Transverse colon (tissue), 4 donors: ENCODE data around the gene GFAP. TPM values are rescaled to one million over a fixed set of nuclear protein-coding genes. Genes with fewer than 3 reads are reported as not detected.
A peak's percentile ranks its signal among the peaks of the same experiment; 100 is the strongest.

Source experiments
- DNase-seq: peaks from one replicate; pipeline ENCODE4 v3.0.0-alpha.2; 2019
- H3K27ac ChIP-seq, 4 donors: fragments of 200-600 bp; sonication (generic); 2 replicates each; pipeline ENCODE4 v1.5.1; 2016 to 2018; ENCODE audit warnings: inconsistent platforms in 4 of 4
- H3K27me3 ChIP-seq: fragments of 200-600 bp; sonication (generic); 2 replicates; pipeline ENCODE4 v1.5.1; 2017; ENCODE audit warnings: inconsistent platforms
- H3K36me3 ChIP-seq, 4 donors: fragments of 200-600 bp; sonication (generic); 2 replicates each; pipeline ENCODE4 v1.5.1; 2017 to 2019; ENCODE audit warnings: inconsistent platforms in 4 of 4
- H3K4me1 ChIP-seq, 4 donors: fragments of 200-600 bp; sonication (generic); 2 replicates each; pipeline ENCODE4 v1.5.1; 2017 to 2020; ENCODE audit warnings: inconsistent platforms in 4 of 4
- H3K4me3 ChIP-seq, 4 donors: fragments of 200-600 bp; sonication (generic); 1 replicate in 1 of 4; 2 replicates in 3 of 4; pipeline versions ENCODE4 v1.5.1 to v1.6.1; 2017 to 2019; ENCODE audit warnings: inconsistent platforms in 4 of 4
- H3K9me3 ChIP-seq, 2 donors: fragments of 200-600 bp; sonication (generic); 2 replicates each; pipeline ENCODE4 v1.5.1; 2017 to 2019; ENCODE audit warnings: inconsistent platforms in 2 of 2
- EP300 ChIP-seq: sonication (generic); formaldehyde crosslinking; IDR thresholded peaks from one replicate; pipeline ENCODE4 v1.6.1; 2017; ENCODE audit warnings: antibody characterized with exemption, low read depth
- POLR2A ChIP-seq: fragments of 450-650 bp; IDR thresholded peaks from one replicate; pipeline ENCODE4 v1.6.1; 2016; ENCODE audit warnings: antibody characterized with exemption, mild to moderate bottlenecking, moderate library complexity
- POLR2AphosphoS5 ChIP-seq, 3 donors: sonication (generic); formaldehyde crosslinking; IDR thresholded peaks; one replicate each; pipeline ENCODE4 v1.6.1; 2016; ENCODE audit warnings: antibody characterized with exemption in 3 of 3
- WGBS, 2 donors: methylation state at CpG; one replicate each; pipeline ENCODE4 v1.1.5; 2018; ENCODE audit warnings: low coverage in 1 of 2; 5-methylcytosine and 5-hydroxymethylcytosine counted together
- in situ Hi-C, 4 donors: fragments of 200-750 bp; cut with MboI; loops; one replicate each; pipeline versions ENCODE4 v1.15.0 to v1.15.1; 2017; ENCODE audit warnings: low sequenced_read_pairs in 3 of 4, low pct_ligation_motif_present in 1 of 4, low pct_unique_long_range_greater_than_20kb in 1 of 4
- intact Hi-C: fragments of 100-400 bp; cut with DNase I; formaldehyde crosslinking; loops from one replicate; pipeline ENCODE4 v1.15.1; 2023; ENCODE audit warnings: low total_unique reads
- total RNA-seq, 4 donors: library from RNA; depleted of rRNA; stranded (reverse); fragments of >200 nt; gene quantifications; one replicate each; pipeline ENCODE4 v1.1.0, GENCODE V29; 2016
- TF ChIP-seq, protein P1 (sequence below), 5 experiments: fragments of 200-600 bp in 3 of 5; fragments of 450-650 bp in 2 of 5; sonication (generic) in 3 of 5; IDR thresholded peaks; 1 replicate in 2 of 5; 2 replicates in 3 of 5; pipeline ENCODE4 v1.5.1; 2016 to 2017; ENCODE audit warnings: antibody characterized with exemption in 5 of 5, inconsistent platforms in 3 of 5, mild to moderate bottlenecking in 2 of 5, moderate library complexity in 1 of 5

Gene GFAP
- total RNA-seq, 4 donors from 2014 or later = 0.68 TPM; not detected in 3

DNA sequence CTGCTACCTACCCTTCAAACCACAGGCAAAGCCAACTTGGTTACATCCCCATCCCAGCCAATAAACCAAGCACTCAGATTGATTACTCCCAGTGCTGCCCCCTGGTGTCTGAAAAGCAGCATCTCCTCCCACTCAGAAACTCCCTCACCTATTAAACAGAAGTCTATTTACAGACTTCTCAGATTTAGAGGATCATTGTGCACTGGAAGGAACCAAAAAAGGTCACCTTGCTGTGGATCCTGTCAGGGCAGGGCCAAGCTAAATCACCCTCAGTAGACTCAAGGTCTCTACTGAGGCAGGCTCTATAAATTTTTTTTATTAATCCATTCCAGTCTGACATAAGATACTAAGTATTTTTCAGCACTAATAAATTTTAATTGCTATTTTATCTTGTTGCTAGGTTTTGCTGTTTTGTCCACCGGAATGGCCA, 50.1 kb downstream of the GFAP start:
- Histone ChIP-seq H3K9me3 (no peaks in the 10 kb centered on the region), H3K36me3 (peaks cover 0 to 24% (median 7%) of the 10 kb centered on the region in 4 donors), H3K27ac (peak overlapping the region; percentile 8 to 81 (median 72)), H3K4me1 (peaks cover 0 to 5% (median 4%) of the 10 kb centered on the region in 4 donors), H3K4me3 (no peak overlapping the region), H3K27me3 (no peaks in the 10 kb centered on the region)
- peak; percentile 69 for DNase-seq
- in situ Hi-C loops (loop anchor here in 3 of 4 donors (5.0 to 10.0 kb wide), 2 partner anchors 80 to 83 kb away; no protein-coding TSS in a partner anchor), intact Hi-C loops (loop anchor here (5.0 kb wide), 1 partner anchor 83 kb away; no protein-coding TSS in a partner anchor)
- TF ChIP-seq EP300 (peak; percentile 16), POLR2A (no peak), POLR2AphosphoS5 (IDR thresholded peaks at IDR 0.05) (peak; percentile 27 to 51 (median 29))
- TF ChIP-seq, protein P1, sequence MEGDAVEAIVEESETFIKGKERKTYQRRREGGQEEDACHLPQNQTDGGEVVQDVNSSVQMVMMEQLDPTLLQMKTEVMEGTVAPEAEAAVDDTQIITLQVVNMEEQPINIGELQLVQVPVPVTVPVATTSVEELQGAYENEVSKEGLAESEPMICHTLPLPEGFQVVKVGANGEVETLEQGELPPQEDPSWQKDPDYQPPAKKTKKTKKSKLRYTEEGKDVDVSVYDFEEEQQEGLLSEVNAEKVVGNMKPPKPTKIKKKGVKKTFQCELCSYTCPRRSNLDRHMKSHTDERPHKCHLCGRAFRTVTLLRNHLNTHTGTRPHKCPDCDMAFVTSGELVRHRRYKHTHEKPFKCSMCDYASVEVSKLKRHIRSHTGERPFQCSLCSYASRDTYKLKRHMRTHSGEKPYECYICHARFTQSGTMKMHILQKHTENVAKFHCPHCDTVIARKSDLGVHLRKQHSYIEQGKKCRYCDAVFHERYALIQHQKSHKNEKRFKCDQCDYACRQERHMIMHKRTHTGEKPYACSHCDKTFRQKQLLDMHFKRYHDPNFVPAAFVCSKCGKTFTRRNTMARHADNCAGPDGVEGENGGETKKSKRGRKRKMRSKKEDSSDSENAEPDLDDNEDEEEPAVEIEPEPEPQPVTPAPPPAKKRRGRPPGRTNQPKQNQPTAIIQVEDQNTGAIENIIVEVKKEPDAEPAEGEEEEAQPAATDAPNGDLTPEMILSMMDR (IDR thresholded peaks at IDR 0.05) = peak; percentile 84 to 92 (median 89)
- 22 to 42% methylated on average over 1 of the region's 1 CpG for WGBS, 2 donors

DNA sequence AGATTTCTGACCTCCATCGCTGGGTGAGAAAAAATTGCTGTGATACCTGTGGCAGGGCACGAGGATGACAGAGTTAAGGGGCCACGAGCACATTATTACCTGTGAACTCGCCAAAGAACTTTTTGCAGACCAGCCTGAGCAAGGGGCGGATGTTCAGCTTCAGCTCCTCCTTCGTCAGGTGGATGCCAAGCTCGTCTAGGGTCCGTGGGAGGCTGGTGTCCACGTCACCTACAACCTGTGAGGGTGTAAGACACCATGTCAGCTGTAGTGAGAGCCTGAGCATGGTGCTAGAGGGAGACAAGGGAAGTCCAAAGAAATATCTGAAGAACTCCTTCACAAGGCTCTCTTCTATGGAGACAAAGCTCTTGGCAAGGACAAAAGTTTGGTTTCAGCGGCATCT, 50.5 kb downstream of the GFAP start:
- Histone ChIP-seq H3K36me3 (peaks cover 0 to 24% (median 9%) of the 10 kb centered on the region in 4 donors), H3K9me3 (no peaks in the 10 kb centered on the region), H3K4me1 (peaks cover 0 to 5% (median 4%) of the 10 kb centered on the region in 4 donors), H3K4me3 (no peak overlapping the region), H3K27me3 (no peaks in the 10 kb centered on the region), H3K27ac (peak overlapping the region; percentile 8 to 81 (median 72))
- no peak for DNase-seq
- intact Hi-C loops = loop anchor here (5.0 kb wide), 1 partner anchor 83 kb away; no protein-coding TSS in a partner anchor
- TF ChIP-seq EP300 = no peak
- TF ChIP-seq, protein P1 (IDR thresholded peaks at IDR 0.05) = no peak
- no peak for TF ChIP-seq POLR2A
- in situ Hi-C loops = loop anchor here (5.0 to 10.0 kb wide), 2 partner anchors 80 to 83 kb away; no protein-coding TSS in a partner anchor
- WGBS, 2 donors = 73 to 90% methylated on average over 2 to 10 of the region's 10 CpGs

DNA sequence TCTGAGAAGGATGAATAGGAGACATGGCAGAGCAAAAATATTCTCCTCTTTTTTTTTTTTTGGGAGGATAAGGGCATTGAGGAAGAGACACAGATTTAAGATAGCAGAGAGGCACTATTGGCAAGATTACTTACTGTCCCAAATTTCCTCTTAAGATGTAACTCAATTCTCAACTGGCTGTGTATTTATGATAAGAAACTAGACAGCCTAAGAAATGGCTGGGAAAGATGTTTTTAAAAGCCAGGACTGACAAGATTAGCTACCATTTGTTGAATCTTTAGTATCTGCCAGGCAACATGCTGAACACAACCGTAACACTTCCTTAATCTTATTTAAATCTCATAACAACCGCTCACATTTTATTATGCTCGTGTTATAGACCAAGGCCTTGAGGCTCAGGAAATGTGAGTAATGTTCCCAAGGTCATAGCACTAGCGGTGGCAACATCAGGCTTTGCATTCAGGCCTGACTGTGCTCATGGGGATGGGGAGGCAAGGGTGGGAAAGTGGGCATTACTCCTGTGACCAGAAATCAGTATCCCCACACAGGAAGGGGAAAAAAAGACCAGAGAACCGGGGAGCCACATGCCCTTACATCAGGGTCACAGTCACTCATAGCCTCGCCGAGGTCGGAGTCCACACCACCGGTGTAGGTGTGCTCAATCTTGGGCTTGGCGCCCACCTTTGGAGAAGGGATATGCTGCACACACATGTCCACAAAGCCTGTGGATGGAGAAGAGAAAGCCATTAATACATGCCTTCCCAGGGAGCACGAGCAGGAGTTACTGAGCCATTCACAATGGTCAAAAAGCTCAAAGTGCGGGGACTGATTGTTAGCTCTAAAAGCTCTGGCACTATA, 52.0 kb downstream of the GFAP start:
- H3K4me3 ChIP-seq = no peak overlapping the region
- intact Hi-C loops (no loop called here), in situ Hi-C loops (loop anchor here in 2 of 4 donors (5.0 to 10.0 kb wide), 2 partner anchors 78 to 81 kb away; no protein-coding TSS in a partner anchor)
- no peak for DNase-seq
- TF ChIP-seq EP300 (no peak), POLR2A (no peak), POLR2AphosphoS5 (IDR thresholded peaks at IDR 0.05) (no peak)
- TF ChIP-seq, protein P1 (IDR thresholded peaks at IDR 0.05) = no peak
- peaks cover 0 to 33% (median 15%) of the 10 kb centered on the region in 4 donors for H3K36me3 ChIP-seq
- H3K9me3 ChIP-seq = no peaks in the 10 kb centered on the region
- peak overlapping the region in 3 of 4 donors; percentile 71 to 81 (median 73) for H3K27ac ChIP-seq
- peaks cover 0 to 5% (median 4%) of the 10 kb centered on the region in 4 donors for H3K4me1 ChIP-seq
- WGBS, 2 donors = 90% methylated on average over 12 of the region's 12 CpGs; no CpG with 5 or more reads in 1 of the 2 donors
- no peaks in the 10 kb centered on the region for H3K27me3 ChIP-seq

DNA sequence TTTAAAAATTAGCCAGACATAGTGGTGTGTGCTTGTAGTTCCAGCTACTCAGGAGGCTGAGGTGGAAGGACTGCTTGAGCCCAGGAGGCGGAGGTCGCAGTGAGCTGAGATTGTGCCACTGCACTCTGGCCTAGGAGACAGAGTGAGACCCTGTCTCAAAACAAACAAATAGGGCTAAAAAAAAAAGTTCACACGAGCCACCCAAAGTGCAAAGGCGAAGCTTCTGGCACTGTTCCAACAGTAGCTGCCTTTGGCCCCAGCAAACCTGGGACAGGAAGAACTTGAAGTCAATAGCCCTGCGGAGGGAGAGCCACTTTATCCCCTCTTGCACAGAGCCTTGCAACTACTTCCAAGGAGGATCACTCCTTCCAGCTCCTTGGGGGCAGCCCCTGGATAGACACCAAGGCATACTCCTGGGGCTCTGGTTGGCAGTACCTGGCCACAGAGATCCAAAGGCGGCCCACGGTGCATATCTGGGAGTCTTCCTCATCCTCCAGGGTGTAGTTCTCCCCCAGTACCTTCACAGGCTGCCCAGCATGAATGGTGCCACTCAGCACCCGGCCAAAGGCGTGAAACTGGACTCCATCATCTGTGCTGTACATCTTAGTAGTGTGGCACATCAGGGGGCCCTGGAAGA, 52.9 kb downstream of the GFAP start:
- H3K27ac ChIP-seq = peak overlapping the region in 1 of 4 donors; percentile 11
- in situ Hi-C loops = loop anchor here in 2 of 4 donors (5.0 to 10.0 kb wide), 2 partner anchors 78 to 80 kb away; no protein-coding TSS in a partner anchor
- intact Hi-C loops = no loop called here
- peaks cover 0 to 38% (median 17%) of the 10 kb centered on the region in 4 donors for H3K36me3 ChIP-seq
- TF ChIP-seq EP300 (no peak), POLR2A (no peak), POLR2AphosphoS5 (IDR thresholded peaks at IDR 0.05) (no peak)
- TF ChIP-seq, protein P1 (IDR thresholded peaks at IDR 0.05) = no peak
- H3K27me3 ChIP-seq = no peaks in the 10 kb centered on the region
- no peak for DNase-seq
- no peak overlapping the region for H3K4me3 ChIP-seq
- H3K4me1 ChIP-seq = peaks cover 0 to 5% (median 4%) of the 10 kb centered on the region in 4 donors
- H3K9me3 ChIP-seq = no peaks in the 10 kb centered on the region
- 70 to 85% methylated on average over 3 to 9 of the region's 9 CpGs for WGBS, 2 donors
